Smooth muscle cell (in vitro differentiated cells): ENCODE measurements around the gene SLC35F3. TPM values are rescaled to one million over a fixed set of nuclear protein-coding genes. Genes with fewer than 3 reads are reported as not detected.

Experiments
- DNase-seq: peaks from one replicate; lab custom pipeline; 2025; ENCODE audit not compliant: unreplicated experiment; lab: John Stamatoyannopoulos, UW
- H2AFZ ChIP-seq: fragments of 200-600 bp; sonication (generic); 2 replicates; pipeline ENCODE4 v1.6.0; 2016; ENCODE audit warnings: antibody characterized with exemption, low read depth, mild to moderate bottlenecking
- H3F3A ChIP-seq: fragments of 200-600 bp; sonication (generic); 2 replicates; pipeline ENCODE4 v1.6.0; 2017; ENCODE audit warnings: antibody characterized with exemption, low read depth
- H3K27ac ChIP-seq: fragments of 200-600 bp; sonication (generic); 2 replicates; pipeline ENCODE4 v1.5.1; 2016; ENCODE audit warnings: low read depth, mild to moderate bottlenecking
- H3K27me3 ChIP-seq: fragments of 200-600 bp; sonication (generic); 2 replicates; pipeline ENCODE4 v1.6.1; 2016; ENCODE audit warnings: low read depth, mild to moderate bottlenecking
- H3K36me3 ChIP-seq: fragments of 200-600 bp; sonication (generic); 2 replicates; pipeline ENCODE4 v1.5.1; 2016; ENCODE audit warnings: low read depth
- H3K4me1 ChIP-seq: fragments of 200-600 bp; sonication (generic); 2 replicates; pipeline ENCODE4 v1.5.1; 2016; ENCODE audit warnings: low read depth
- H3K4me2 ChIP-seq: fragments of 200-600 bp; sonication (generic); 2 replicates; pipeline ENCODE4 v1.6.0; 2016; ENCODE audit warnings: mild to moderate bottlenecking
- H3K4me3 ChIP-seq: fragments of 200-600 bp; sonication (generic); 2 replicates; pipeline ENCODE4 v1.5.1; 2016; ENCODE audit warnings: mild to moderate bottlenecking
- H3K79me2 ChIP-seq: fragments of 200-600 bp; sonication (generic); 2 replicates; pipeline ENCODE4 v1.6.0; 2016; ENCODE audit warnings: low read depth, mild to moderate bottlenecking
- H3K9ac ChIP-seq: fragments of 200-600 bp; sonication (generic); 2 replicates; pipeline ENCODE4 v1.6.0; 2016; ENCODE audit warnings: low read depth
- H3K9me3 ChIP-seq: fragments of 200-600 bp; sonication (generic); replicated peaks from 2 replicates; pipeline ENCODE4 v1.5.1; 2016; ENCODE audit warnings: low read depth
- H4K20me1 ChIP-seq: fragments of 200-600 bp; sonication (generic); 2 replicates; pipeline ENCODE4 v1.6.0; 2016; ENCODE audit warnings: low read depth
- WGBS: methylation state at CpG from one replicate; pipeline ENCODE4 v1.1.7; 2016; ENCODE audit warnings: low lambda C conversion rate; 5-methylcytosine and 5-hydroxymethylcytosine counted together
- polyA plus RNA-seq: library from polyadenylated mRNA; unstranded; fragments of >200 nt; fragmentation: Nextera tagmentation; extraction: Ambion mirVana; gene quantifications from 2 replicates; pipeline ENCODE4 v1.2.1, GENCODE V29; 2016
- total RNA-seq: library from RNA; depleted of rRNA; stranded (reverse); fragments of >200 nt; gene quantifications from 2 replicates; pipeline ENCODE4 v1.2.3, GENCODE V29; 2014
- TF ChIP-seq, protein P1 (sequence below): fragments of 200-600 bp; sonication (generic); IDR thresholded peaks from 2 replicates; pipeline ENCODE4 v1.5.1; 2017; ENCODE audit warnings: borderline replicate concordance, mild to moderate bottlenecking, antibody characterized with exemption; ENCODE audit not compliant: insufficient read depth, poor library complexity, severe bottlenecking

SLC35F3 gene
- total and polyA plus RNA-seq, 2 experiments from 2014 or later = 0.31 to 0.66 TPM

DNA sequence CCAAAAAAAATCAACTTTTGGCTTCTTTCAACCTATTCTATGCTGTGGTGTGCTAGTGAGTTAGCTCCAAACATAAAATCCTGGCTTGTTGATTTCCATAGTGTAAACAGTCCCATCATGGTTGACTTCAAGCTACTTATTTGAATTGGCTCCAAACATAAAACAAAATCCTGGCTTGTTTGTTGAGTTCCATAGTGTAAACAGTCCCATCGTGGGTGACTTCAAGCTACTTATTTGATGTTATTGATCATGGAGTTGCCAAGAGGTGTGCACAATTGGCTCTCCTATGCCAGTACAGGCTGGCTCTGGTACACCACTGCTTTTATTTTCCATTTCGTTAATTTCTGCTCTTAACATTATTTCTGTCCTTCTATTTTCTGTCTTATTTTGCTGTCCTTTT, 466.9 kb downstream of the SLC35F3 start:
- H3K4me1 ChIP-seq = peaks cover 16% of the 10 kb centered on the region
- H3K36me3 ChIP-seq = peaks cover 1% of the 10 kb centered on the region
- no peak overlapping the region for H3K27ac ChIP-seq
- H3K27me3 ChIP-seq = peaks cover 15% of the 10 kb centered on the region
- 90% methylated on average over 2 of the region's 2 CpGs for WGBS
- H3K4me3 ChIP-seq = no peak overlapping the region
- TF ChIP-seq, protein P1, sequence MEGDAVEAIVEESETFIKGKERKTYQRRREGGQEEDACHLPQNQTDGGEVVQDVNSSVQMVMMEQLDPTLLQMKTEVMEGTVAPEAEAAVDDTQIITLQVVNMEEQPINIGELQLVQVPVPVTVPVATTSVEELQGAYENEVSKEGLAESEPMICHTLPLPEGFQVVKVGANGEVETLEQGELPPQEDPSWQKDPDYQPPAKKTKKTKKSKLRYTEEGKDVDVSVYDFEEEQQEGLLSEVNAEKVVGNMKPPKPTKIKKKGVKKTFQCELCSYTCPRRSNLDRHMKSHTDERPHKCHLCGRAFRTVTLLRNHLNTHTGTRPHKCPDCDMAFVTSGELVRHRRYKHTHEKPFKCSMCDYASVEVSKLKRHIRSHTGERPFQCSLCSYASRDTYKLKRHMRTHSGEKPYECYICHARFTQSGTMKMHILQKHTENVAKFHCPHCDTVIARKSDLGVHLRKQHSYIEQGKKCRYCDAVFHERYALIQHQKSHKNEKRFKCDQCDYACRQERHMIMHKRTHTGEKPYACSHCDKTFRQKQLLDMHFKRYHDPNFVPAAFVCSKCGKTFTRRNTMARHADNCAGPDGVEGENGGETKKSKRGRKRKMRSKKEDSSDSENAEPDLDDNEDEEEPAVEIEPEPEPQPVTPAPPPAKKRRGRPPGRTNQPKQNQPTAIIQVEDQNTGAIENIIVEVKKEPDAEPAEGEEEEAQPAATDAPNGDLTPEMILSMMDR = no peak
- H3K79me2 ChIP-seq = peaks cover 12% of the 10 kb centered on the region
- H3F3A ChIP-seq = peaks cover 6% of the 10 kb centered on the region
- no peaks in the 10 kb centered on the region for H4K20me1 ChIP-seq
- no peak for DNase-seq
- H2AFZ ChIP-seq = no peak overlapping the region
- no peak overlapping the region for H3K4me2 ChIP-seq
- no peaks in the 10 kb centered on the region for H3K9me3 ChIP-seq
- H3K9ac ChIP-seq = no peak overlapping the region

DNA sequence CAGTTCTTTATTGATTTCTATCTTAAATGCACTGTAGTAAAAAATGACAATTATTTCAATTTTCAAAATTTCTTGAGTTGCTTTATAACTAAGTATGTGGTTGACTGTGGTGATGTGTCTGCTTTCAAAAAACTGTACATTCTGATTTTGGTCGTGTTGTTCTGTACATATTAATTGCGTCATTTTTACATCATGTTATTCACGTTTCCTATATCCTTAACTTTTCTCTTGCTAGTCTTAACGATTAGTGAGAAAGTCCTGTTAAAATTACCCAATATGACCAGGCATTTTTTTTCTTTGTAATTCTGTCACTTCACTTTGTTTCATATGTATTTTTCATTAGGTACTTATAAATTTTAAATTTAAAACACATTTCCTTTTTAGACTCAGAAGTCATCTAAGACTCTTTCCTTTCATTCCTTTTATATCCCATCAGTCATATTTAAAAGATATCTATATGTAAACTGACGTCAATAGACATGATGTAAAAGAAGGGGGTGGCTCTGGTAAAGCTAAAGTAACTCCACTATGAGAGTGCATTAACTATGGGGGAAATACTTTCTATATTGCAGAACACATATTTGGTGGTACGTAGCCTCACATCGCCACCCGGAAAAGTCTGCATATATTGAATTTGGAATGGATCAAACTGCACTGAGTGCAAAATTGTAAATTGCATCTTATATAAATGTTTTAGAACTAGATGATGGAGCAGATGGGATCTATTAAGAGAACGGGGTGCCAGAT, 467.7 kb downstream of the SLC35F3 start:
- peak overlapping the region; percentile 96 for H3K27ac ChIP-seq
- TF ChIP-seq, protein P1 = no peak
- H3K4me1 ChIP-seq = peaks cover 16% of the 10 kb centered on the region
- 77% methylated on average over 9 of the region's 9 CpGs for WGBS
- no peak for DNase-seq
- H3K9ac ChIP-seq = peak overlapping the region; percentile 95
- peak overlapping the region; percentile 91 for H3K4me3 ChIP-seq
- peaks cover 15% of the 10 kb centered on the region for H3K27me3 ChIP-seq
- H3F3A ChIP-seq = peaks cover 6% of the 10 kb centered on the region
- H2AFZ ChIP-seq = peak overlapping the region; percentile 99
- no peaks in the 10 kb centered on the region for H3K9me3 ChIP-seq
- peaks cover 12% of the 10 kb centered on the region for H3K79me2 ChIP-seq
- H3K36me3 ChIP-seq = peaks cover 3% of the 10 kb centered on the region
- no peaks in the 10 kb centered on the region for H4K20me1 ChIP-seq
- H3K4me2 ChIP-seq = peak overlapping the region; percentile 100

DNA sequence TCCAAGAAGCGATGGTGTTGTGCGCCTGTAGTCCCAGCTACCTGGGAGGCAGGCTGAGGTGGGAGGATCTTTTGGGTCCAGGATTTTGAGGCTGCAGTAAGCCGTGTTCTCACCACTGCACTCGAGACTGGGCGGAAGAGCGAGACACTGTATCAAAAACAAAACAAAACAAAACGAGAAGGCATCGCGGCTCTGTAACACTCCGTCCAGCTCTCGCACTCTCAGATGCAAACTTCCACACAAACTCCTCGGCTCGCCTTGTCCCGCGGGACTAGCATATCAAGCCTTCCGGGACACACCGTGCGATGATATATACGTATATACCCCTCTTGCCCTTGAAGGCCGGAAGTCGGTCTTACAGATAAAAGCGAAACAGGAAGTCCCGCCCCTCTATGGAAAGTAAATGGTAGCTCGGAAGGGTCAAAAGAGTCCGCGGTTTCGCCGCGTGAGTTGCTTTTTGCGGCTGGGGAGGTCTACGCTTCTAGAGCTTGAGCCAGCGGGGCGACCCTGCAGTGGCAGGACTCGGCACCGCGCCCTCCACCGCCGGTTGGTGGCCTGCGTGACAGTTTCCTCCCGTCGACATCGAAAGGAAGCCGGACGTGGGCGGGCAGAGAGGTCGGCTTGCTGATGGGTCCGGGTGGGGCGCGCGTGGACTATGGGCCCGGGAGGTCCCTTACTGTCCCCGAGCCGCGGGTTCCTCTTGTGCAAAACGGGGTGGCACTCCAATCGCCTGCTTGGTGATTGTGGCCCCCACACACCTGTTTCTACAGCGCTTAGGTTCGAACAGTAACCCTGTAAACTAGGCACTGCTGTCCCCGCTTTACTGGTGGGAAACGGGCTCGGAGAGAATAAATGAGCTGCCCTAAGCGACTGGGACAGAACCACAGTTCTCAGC, 468.8 kb downstream of the SLC35F3 start, which contains the start of gene COA6:
COA6 (plus strand) TSS at position 393 of the 895 bp plus-strand sequence; CDS start at position 404, 11 bp downstream.
- Histone ChIP-seq H3K9me3 (no peaks in the 10 kb centered on the region), H4K20me1 (no peaks in the 10 kb centered on the region), H3K79me2 (peaks cover 20% of the 10 kb centered on the region), H3K4me1 (peaks cover 16% of the 10 kb centered on the region), H3K36me3 (peaks cover 3% of the 10 kb centered on the region), H3F3A (peaks cover 6% of the 10 kb centered on the region), H3K27me3 (peaks cover 15% of the 10 kb centered on the region), H2AFZ (peak within 1 kb of the TSS; percentile 99), H3K27ac (peak within 1 kb of the TSS; percentile 96), H3K4me3 (peak within 1 kb of the TSS; percentile 91), H3K9ac (peak within 1 kb of the TSS; percentile 95), H3K4me2 (peak within 1 kb of the TSS; percentile 100)
- TF ChIP-seq, protein P1 = no peak
- under 1% methylated on average over 60 of the region's 62 CpGs for WGBS
- peak; percentile 54 for DNase-seq
